ENCODE measurements around the gene COL8A1.
"Not testable (repeated sequence)": the region's sequence is repeated elsewhere in the genome, so short reads cannot be mapped to it uniquely, and the experiment has no call there.

The COL8A1 gene

DNA sequence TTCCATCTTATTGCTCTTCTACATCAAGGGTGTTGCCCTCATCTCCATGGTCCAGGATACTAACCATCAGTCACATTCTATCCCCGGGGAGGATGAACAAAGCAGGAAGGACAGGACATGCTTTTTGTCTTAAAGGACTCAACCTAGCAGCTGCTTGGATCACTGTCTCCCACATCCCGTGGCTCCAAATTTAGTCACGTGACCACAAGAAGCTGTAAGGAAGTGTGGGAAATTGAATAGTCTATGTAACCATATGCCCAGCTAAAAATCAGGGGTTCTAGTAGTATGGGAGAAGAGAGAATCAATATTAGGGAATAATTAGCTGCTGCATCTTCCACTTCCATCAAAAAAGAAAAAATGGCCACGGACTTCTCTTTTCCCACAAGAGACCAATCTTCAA, 161.0 kb downstream of the COL8A1 start:
- no peak for DNase-seq (ENCODE audit: low read depth, low spot score)

DNA sequence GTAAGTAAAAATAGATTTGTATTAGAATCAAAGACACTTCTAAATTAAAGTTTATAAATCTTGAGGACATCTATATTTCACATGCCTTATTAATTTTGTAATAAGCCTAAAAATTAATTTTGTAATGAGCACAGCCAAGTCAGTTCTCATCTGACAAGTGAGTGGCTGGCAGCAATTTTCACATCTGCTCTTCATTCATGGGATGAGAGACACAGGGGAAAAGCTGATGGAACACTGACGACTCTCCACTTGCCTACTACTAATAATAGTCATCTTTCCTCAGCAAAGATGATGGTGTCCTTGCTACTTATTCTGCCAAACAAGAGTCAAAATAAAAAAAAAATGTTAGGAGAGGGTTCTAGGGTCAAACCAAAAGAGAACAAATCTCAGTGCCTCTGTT, 164.9 kb downstream of the COL8A1 start:
- DNase-seq (ENCODE audit: low read depth, low spot score) = no peak

DNA sequence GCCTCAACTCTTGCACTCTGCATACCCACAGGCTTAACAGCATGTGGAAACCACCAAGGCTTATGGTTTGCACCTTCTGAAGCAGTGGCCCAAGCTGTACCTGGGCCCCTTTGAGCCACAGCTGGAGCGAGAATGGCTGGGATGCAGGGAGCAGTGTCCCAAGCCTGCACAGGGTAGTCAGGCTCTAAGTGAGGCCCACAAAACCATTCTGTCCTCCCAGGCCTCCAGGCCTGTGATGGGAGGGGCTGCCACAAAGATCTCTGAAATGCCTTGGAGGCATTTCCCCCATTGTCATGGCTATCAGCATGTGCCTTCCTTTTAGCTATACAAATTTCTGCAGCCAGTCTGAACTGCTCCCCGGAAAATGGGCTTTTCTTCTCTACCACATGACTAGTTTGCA, 166.8 kb downstream of the COL8A1 start:
- DNase-seq (ENCODE audit: low read depth, low spot score) = no peak

DNA sequence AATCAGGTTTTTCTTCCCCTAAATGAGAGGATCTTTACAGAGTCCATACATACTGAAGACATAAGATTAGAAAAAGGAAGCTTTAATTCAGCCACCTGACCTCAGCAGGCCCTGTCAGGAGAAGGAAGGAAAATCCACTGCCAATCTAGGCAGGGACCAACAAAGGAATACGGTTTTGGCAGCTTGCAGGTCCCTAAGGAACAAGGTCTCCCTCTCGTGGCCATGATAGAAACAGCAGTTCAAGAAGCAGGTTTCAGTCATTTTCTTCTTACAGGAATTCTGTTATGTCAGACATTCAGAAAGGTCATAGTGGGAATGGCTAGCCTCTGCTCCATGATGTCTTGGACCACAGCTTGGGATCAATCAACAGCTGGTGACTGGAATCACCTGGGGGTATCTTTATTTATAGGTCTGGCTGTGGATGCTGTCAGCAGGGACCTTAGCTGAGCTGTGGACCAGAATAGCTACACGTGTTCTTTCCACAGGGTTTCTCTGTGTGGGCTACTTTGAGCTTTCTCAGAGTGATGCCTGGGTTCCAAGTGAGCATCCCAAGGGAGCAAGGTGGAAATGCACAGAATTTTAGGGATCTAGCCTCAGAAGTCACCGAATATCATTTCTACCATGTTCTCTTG, 169.9 kb downstream of the COL8A1 start:
- DNase-seq (ENCODE audit: low read depth, low spot score) = peak; percentile 88

DNA sequence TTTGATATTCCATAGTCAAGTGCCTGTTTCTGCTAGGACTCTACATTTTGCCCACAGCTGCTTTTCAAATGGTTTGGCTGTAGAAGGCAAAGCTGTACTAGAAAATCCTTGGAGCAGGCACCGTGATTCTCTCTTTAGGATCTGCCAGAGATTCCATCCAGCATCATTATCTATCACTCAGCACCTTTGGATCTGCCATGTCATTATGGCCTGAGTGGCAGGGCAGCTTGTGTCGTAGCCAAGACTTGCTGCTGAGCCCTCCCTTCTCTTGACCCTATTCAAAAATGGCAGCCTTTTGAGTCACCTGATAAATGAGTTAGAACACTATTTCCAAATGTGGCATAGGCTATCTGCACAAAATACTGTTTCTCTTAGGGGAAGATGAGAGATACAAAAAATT, 171.2 kb downstream of the COL8A1 start:
- no peak for DNase-seq (ENCODE audit: low read depth, low spot score)

DNA sequence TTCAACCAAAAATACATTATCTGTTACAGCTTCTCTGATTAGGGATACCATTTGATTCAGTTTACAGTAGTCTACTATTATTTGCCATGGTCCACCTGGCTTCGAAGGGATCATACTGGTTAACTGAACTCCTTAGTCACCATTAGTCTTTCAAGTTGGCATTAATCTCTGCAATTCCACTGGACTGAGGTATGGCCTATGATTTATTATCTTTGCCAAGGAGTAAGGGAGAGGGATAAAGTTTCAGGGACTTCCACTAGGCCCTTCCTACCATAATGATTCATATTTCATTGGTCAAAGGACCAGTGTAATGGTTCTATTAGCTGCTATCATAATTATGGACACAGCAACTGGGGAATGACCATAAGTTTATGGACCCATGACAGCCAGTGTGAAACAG, 172.0 kb downstream of the COL8A1 start:
- DNase-seq (ENCODE audit: low read depth, low spot score) = no peak

DNA sequence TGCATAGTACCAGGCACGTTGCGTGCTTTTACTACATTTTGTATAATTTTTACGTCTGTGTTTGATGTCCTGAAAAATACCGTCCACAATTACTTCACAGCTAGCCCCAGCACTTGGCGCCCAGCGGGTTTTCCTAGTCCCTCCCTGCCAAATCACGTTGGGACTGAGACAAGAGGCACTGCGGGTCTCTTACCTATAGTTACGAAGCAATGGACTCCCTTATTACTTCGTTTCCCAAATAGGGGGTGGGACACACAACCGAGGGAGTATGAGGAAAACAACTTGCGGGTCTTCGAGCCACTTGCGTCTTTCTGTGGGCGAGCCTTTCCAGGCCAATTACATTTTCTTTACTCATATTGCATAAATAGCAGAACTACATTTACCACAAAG, 178.6 kb downstream of the COL8A1 start:
- DNase-seq (ENCODE audit: low read depth, low spot score) = no peak

DNA sequence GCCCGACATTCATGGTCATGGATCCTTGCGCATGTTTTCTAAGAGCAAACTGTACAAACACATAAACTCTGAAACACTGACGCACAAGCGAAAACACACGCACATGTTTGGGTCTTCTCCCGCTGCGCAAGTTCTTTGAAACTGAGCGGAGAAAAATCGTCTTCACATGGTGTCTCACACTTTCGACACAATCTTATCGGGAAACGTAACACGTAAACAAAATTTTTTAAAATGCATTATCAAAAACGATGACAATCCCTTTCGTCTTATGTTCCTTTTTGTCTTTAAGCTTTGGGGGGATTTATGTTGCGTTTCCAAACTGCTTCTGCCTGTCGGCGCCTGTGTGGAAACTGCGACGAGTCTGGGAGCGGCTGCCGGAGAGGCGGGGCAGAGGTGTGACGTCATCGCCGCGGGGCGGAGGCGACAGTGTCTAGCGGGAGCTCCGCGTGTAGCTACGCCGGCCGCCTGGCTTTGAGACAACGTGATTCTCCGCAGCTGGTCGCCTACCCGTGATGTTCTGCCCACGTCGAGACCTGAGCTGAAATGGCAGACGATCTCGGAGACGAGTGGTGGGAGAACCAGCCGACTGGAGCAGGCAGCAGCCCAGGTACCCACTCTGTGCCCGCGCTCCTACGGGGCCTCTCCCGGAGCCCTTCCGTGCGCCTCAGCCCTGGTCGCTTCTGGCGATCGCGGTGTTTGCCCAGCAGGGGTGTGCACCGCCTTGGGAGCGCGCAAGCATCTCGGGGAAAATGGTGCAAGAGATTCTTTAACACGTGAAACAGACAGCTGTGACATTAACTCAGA, 179.2 kb downstream of the COL8A1 start, which contains the start of gene CMSS1:
Gene CMSS1 (plus strand): TSS at position 426 of the 804 bp plus-strand sequence.
- peak; percentile 97 for DNase-seq (ENCODE audit: low read depth, low spot score)

DNA sequence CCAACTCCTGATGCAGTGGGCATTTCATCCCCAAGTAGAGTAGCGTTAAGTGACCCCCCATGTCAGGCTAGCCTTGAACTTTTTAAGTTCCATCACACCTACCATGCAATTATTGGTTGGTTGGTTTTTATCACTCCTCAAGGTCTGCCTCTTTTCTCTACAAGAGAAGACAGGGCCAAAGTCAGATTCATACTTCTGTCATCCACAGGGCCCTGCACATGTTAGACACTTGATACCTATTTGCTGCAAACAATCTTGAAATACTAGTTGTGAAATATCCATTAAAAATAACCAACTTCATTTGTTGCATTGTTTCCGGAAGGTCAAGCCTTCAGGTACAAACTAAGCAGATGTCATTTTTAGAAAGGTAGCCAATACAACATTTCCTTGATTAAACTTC, 180.4 kb downstream of the COL8A1 start:
- no peak for DNase-seq (ENCODE audit: low read depth, low spot score)

DNA sequence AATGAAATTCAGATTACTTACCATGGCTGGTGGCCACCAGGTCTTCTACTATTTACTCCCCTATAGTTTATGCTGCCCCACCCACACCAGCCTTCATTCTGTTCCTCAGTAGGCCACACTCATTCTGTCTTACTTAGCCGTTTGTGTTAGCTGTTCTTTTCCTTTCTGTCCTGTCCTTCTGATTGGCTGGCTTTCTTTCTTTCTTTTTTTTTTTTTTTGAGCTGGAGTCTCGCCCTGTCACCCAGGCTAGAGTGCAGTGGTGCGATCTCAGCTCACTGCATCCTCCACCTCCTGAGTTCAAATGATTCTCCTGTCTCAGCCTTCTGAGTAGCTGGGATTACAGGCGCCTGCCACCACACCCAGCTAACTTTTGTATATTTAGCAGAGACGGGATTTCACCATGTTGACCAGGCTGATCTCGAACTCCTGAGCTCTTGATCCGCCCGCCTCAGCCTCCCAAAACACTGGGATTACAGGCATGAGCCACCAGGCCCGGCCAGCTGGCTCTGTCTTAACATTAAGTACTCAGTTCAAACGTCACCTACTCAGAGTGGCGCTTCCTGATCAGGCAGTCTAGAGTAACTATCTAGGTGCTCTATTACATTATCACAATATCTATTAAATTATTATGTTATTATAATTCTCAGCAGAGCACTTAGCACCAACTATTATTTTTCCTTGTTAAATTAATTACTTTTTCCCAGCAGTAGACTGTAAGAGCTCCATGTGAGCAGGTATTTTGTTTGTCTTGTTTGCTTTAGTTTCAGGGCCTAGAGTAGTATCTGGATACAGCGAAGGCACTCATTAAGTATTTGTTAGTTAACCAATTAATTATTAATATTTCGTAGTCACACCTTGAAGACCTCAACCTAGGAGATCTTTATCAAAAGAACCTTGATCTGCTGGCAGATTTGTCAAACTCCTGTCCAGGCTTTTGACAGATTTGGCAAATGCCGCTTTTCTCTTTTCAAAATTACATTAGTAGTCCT, 185.6 kb downstream of the COL8A1 start:
- DNase-seq (ENCODE audit: low read depth, low spot score) = no peak

DNA sequence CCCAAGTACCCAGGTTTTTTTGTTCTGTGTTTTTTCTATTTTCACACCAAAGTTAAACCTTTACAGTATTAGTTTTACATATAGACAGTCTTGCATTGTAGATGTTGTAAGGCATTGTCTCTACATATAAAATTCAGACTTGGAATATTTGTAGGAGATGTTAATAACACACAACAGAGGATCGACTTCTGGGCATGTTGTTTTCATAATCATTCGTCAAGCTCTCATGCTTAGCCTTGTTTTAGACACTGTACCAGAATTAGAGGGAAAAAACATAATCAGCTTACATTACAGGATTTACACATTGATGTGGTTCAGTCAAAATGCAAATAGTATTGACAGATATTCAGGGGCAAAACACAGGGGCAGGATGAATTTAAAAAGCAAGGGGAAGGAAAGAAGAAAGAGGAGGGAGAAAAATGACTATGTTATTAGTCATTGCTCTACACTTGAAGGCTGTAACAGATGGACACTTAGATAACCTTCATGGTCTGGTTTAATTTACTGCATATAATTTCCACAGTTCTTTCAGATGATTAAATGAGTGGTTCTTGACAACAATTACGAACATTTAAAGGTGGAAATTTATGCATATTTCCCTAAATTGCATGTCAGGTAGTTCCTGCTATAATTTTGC, 186.7 kb downstream of the COL8A1 start:
- peak; percentile 34 for DNase-seq (ENCODE audit: low read depth, low spot score)

DNA sequence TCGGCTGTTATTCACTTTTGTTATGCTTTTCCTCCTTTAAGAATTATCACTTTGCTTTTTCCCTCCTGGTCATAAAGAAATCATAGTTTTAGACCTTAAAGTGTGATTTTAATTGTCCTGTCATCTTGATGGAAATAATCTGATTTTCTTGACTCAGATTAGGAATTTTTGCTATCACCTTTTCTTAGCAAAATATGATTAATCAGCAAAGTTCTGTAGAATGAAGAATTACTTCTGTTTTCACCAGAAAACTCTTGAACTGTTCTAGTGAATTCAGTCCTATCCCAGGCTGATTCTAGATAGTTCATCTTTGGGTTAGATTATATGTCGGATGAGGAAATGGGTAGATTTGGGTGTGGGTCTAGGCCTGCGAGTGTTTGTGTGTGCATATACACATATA, 191.4 kb downstream of the COL8A1 start:
- no peak for DNase-seq (ENCODE audit: low read depth, low spot score)

DNA sequence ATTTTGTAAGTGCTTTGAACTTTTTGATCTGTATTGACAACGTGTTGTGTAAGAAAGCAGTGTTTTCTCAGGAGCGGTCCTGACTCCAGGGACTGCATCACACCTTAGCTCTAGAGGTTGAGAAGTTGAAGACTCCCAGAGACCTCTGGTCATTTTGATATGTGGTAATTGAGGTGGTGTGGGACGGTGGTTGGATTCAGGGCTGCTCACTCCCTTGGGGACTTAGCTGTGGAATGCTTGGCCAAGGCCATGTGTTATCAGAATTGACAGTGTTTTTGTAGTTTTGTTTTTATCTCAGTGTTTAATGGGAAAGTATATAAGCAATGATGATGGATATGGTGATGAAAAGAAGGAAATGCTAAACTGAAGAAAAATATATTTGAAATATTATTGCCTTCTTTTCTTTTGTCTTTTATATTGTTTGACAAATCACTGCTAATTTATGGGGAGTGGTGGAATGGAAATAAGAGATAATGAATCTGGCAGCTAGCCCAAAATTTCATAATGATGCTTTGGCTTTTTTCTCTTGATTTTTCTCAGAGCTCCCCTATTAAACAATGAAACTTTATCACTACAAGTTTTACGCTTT, 195.3 kb downstream of the COL8A1 start:
- DNase-seq (ENCODE audit: low read depth, low spot score) = no peak

DNA sequence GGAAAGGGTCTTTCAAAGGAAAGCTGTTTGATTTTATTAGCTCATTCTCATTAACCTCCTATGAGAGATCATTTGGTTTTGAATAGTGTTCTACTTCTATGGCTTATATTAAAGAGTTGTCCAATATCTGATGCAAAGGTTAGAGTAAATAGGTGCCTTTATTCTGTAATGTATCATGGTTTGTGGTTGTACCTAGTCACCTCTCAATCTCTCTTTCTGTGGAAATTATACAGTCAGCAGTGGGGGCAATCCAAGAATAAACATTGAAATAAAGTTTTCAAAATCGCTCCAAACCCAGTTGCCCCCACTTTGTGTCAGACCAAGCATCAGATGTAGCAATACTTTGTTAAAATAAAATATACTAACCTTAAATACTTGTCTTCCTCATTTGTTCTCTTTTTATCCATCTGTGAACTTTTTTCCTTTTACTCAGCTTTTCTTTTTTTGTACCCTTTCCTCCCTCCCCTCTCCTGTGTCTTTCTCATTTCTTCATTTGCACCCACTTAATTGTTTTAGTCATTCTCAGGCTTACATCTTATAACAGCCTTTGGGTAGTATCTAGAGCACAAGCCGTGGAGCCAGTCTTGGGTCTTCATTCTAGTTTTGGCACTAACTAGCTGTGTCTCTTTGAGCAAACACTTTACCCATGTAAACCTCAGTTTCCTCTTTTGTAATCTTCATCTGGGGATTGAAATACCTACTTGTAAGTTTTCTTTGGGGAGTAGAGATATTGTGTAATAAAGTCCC, 196.0 kb downstream of the COL8A1 start:
- DNase-seq (ENCODE audit: low read depth, low spot score) = no peak

DNA sequence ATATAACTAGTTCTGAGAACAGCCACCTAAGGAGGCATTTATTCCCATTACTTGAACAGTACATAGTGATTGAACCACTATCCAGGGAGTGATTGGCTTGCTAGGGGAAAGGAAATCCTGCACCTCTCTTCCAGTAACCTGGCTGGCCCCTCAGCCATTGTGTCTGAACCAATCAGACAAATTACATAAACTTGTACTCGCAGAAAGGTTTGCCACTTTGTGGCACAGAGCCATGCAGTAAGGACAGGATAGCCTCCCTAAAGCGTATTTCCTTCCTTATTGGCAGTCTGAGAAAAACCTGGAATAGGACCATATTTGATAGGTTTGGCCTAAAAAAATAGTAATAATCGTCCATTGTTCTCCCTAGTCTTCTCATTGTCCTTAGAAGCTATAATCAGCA, 198.3 kb downstream of the COL8A1 start:
- no peak for DNase-seq (ENCODE audit: low read depth, low spot score)

DNA sequence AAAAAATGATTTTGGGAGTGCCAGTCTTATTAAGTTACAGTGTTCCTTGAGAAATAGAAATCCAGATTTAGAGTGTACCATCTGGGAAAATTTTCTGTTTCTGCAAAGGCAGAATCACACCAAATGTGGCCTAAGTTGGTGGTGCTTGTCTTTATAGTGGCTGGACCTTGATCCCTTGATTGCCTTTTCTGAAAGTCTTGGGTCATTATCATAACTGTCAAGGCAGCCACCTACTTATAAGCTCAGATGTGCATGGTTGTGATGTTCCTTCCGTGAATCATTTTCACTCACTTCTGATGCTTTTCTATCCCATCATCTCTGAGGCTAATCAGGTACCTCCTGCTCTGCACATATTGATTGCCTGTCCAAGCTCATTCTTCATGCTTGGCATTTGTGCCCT, 199.3 kb downstream of the COL8A1 start:
- DNase-seq (ENCODE audit: low read depth, low spot score) = no peak

DNA sequence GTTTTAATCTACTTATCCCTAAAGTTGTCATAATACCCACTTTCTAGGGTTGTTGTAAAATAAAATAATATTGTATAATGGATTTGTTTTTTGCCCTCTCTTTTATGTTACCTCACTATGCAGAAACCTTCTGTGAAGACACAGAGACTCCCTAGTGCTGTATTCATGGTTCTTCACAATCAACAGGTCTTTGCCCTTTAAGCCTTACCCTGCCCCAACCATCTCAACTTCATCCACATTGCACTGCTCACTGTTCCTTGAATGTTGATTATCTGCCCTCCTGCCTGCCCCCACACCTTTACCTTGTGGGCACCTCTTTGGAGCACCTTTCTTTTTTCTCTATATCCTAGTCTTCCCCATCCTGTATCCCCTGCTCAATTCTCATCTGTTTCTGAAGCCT, 200.4 kb downstream of the COL8A1 start:
- no peak for DNase-seq (ENCODE audit: low read depth, low spot score)

DNA sequence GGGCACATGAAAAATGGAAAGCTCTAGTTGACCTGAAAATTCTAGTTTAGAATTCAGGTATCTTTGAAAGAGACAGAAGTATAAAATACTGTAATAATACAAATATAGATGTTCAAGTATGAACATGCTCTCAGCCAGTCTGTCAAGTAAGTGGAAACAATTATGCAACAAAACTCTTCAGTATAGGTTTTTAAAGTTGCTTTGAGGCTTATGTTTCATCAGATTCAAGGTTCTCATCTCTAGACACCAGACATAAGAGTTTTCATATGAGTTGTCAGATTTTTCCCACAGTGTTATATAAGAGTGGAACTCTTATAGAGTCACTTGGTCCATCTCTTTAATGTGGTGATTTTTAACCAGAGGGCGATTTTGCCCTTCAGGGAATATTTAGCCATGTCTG, 201.2 kb downstream of the COL8A1 start:
- no peak for DNase-seq (ENCODE audit: low read depth, low spot score)

DNA sequence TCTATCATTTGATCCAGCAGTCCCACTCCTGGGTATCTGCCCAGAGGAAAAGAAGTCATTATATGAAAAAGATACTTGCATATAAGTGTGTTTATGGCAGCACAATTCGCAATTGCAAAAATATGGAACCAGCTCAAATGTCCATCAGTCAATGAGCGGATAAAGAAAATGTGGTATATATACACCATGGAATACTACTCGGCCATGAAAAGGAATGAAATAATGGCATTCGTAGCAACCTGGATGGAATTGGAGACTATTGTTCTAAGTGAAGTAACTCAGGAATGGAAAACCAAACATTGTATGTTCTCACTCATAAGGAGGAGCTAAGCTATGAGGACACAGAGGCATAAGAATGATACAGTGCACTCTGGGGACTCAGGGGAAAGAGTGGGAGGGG, 203.6 kb downstream of the COL8A1 start:
- DNase-seq (ENCODE audit: low read depth, low spot score) = not testable (repeated sequence)

DNA sequence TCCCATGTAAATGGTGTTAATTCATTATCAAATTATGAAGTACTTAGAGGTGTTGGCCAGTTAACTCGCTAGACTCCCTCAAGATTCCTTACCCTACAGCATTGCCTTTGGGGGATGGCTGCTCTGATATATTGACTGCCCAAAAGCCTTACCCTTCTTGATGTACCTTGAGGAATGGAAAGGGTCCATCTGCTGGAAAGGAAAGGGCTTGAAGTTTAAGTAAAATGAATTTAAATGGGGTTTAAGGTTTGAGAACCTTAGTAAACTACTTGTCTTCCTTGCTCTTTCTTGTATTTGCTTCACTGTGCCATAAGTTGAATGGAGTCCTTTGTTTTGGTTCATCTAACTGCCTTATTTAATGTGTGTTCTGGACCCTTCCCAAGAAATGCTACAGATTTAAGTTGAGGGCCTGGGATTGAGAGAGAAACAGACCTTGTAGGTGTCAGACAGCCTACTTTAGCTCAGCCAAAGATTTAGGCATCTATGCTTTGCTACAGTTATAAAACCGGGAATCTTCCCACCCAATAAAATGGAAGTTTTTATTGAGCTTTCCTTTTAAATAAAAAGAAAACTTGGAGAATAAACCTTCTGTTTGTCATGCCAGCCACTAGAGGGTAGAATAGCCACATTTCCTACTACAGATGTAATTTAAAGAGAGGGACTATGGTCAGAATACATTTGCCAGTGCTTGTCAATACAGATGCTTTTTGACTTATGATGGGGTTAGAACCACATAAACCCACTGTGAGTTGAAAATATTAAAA, 204.6 kb downstream of the COL8A1 start:
- peak; percentile 73 for DNase-seq (ENCODE audit: low read depth, low spot score)
